Measurements from ENCODE around the gene PNMT. TPM values are rescaled to one million over a fixed set of nuclear protein-coding genes. Genes with fewer than 3 reads are reported as not detected.

PNMT gene
- total RNA-seq, 2 experiments from 2014 or later = not detected

DNA sequence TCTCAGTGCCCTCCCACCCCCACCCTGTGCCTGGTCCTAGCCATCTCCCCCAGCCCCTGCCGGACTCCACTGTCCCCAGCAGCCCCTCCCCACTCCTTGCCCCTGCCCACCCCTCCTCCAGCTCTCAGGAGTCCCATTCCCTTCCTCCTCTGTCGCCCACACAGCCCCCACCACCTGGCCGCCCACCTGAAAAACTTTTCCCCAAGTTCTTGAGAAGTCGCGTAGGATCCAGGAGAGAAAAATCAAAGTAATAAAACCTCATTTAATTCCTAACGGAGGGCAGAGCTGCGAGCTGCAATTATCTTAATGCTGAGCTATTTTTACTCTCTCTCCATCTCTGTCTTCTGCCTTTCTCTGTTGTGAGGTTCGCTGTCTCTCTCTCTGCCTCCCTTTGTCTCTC lies 43.9 kb upstream of the PNMT start:
- no peak overlapping the region for H2AFZ ChIP-seq (ENCODE audit: low read length)
- no peak overlapping the region for H3K4me2 ChIP-seq (ENCODE audit: low read length)
- H3K9me2 ChIP-seq (ENCODE audit: insufficient read depth, low read length) = no peaks in the 10 kb centered on the region
- no peak for DNase-seq (ENCODE audit: low spot score)
- no peaks in the 10 kb centered on the region for H3K9me3 ChIP-seq (ENCODE audit: low read length)
- H3K4me1 ChIP-seq (ENCODE audit: insufficient read depth, low read length, poor library complexity, severe bottlenecking) = peaks cover 23% of the 10 kb centered on the region
- TF ChIP-seq, protein P1, sequence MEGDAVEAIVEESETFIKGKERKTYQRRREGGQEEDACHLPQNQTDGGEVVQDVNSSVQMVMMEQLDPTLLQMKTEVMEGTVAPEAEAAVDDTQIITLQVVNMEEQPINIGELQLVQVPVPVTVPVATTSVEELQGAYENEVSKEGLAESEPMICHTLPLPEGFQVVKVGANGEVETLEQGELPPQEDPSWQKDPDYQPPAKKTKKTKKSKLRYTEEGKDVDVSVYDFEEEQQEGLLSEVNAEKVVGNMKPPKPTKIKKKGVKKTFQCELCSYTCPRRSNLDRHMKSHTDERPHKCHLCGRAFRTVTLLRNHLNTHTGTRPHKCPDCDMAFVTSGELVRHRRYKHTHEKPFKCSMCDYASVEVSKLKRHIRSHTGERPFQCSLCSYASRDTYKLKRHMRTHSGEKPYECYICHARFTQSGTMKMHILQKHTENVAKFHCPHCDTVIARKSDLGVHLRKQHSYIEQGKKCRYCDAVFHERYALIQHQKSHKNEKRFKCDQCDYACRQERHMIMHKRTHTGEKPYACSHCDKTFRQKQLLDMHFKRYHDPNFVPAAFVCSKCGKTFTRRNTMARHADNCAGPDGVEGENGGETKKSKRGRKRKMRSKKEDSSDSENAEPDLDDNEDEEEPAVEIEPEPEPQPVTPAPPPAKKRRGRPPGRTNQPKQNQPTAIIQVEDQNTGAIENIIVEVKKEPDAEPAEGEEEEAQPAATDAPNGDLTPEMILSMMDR (conservative IDR thresholded peaks at IDR 0.05; ENCODE audit: low read length) = no peak
- no peak for TF ChIP-seq EZH2phosphoT487 (IDR thresholded peaks at IDR 0.05; ENCODE audit: borderline replicate concordance, low read depth, low read length)
- intact Hi-C loops (cut with micrococcal nuclease; ENCODE audit: unreplicated experiment) = loop anchor here (5.0 kb wide), 1 partner anchor 238 kb away; the partner anchor contains the start of gene IKZF3
- no peaks in the 10 kb centered on the region; the same call in 1 of the 2 replicates for H3K36me3 ChIP-seq (ENCODE audit: insufficient read depth, low read length)
- no peaks in the 10 kb centered on the region for H4K20me1 ChIP-seq (ENCODE audit: insufficient read depth, low read length)
- no TSS peak for BruUV-seq (replicated peaks)
- no peaks in the 10 kb centered on the region for H3K79me2 ChIP-seq (ENCODE audit: insufficient read depth, low read depth, low read length)
- POLR2A ChIA-PET = no interaction called here
- no peak overlapping the region for H3K27ac ChIP-seq (ENCODE audit: low read depth, low read length, poor library complexity, severe bottlenecking)
- H3K4me3 ChIP-seq (ENCODE audit: low read depth, low read length, poor library complexity, severe bottlenecking) = no peak overlapping the region
- CTCF ChIA-PET (ENCODE audit: unreplicated experiment) = no interaction called here

- Histone ChIP-seq H3K36me3 (ENCODE audit: insufficient read depth, low read length) (no peaks in the 10 kb centered on the region; the same call in 1 of the 2 replicates), H3K9me2 (ENCODE audit: insufficient read depth, low read length) (no peaks in the 10 kb centered on the region), H3K4me3 (ENCODE audit: low read depth, low read length, poor library complexity, severe bottlenecking) (no peak overlapping the region), H4K20me1 (ENCODE audit: insufficient read depth, low read length) (no peaks in the 10 kb centered on the region), H2AFZ (ENCODE audit: low read length) (no peak overlapping the region), H3K27ac (ENCODE audit: low read depth, low read length, poor library complexity, severe bottlenecking) (no peak overlapping the region), H3K79me2 (ENCODE audit: insufficient read depth, low read depth, low read length) (no peaks in the 10 kb centered on the region), H3K9me3 (ENCODE audit: low read length) (no peaks in the 10 kb centered on the region), H3K4me2 (ENCODE audit: low read length) (no peak overlapping the region), H3K4me1 (ENCODE audit: insufficient read depth, low read length, poor library complexity, severe bottlenecking) (peaks cover 23% of the 10 kb centered on the region)
- ChIA-PET POLR2A (no interaction called here), CTCF (ENCODE audit: unreplicated experiment) (no interaction called here)
- BruUV-seq (replicated peaks) = no TSS peak
- no peak for DNase-seq (ENCODE audit: low spot score)
- no peak for TF ChIP-seq EZH2phosphoT487 (IDR thresholded peaks at IDR 0.05; ENCODE audit: borderline replicate concordance, low read depth, low read length)
- TF ChIP-seq, protein P1 (conservative IDR thresholded peaks at IDR 0.05; ENCODE audit: low read length) = no peak
- intact Hi-C loops (cut with micrococcal nuclease; ENCODE audit: unreplicated experiment) = no loop called here
Observed at GRCh38 chr17:39625198-39625785, 43.0 kb upstream of the PNMT start.

- intact Hi-C loops (cut with micrococcal nuclease; ENCODE audit: unreplicated experiment) = no loop called here
- no peak for DNase-seq (ENCODE audit: low spot score)
- POLR2A ChIA-PET = no interaction called here
Observed at GRCh38 chr17:39626171-39627046, 41.8 kb upstream of the PNMT start, which contains the start of gene PPP1R1B. TSS of gene PPP1R1B (plus strand) at chr17:39626952. CDS start at chr17:39627393, 441 bp downstream.

More at GRCh38 chr17:39626171-39627046, 41.8 kb upstream of the PNMT start, which contains the start of gene PPP1R1B:
- BruUV-seq (replicated peaks) = no TSS peak
- Histone ChIP-seq H3K4me1 (ENCODE audit: insufficient read depth, low read length, poor library complexity, severe bottlenecking) (peaks cover 23% of the 10 kb centered on the region), H4K20me1 (ENCODE audit: insufficient read depth, low read length) (no peaks in the 10 kb centered on the region), H3K36me3 (ENCODE audit: insufficient read depth, low read length) (no peaks in the 10 kb centered on the region; the same call in 1 of the 2 replicates), H3K4me3 (ENCODE audit: low read depth, low read length, poor library complexity, severe bottlenecking) (no peak within 1 kb of the TSS), H3K9me2 (ENCODE audit: insufficient read depth, low read length) (no peaks in the 10 kb centered on the region), H2AFZ (ENCODE audit: low read length) (no peak within 1 kb of the TSS), H3K79me2 (ENCODE audit: insufficient read depth, low read depth, low read length) (no peaks in the 10 kb centered on the region), H3K9me3 (ENCODE audit: low read length) (no peaks in the 10 kb centered on the region), H3K4me2 (ENCODE audit: low read length) (no peak within 1 kb of the TSS), H3K27ac (ENCODE audit: low read depth, low read length, poor library complexity, severe bottlenecking) (no peak within 1 kb of the TSS)
- no peak for TF ChIP-seq EZH2phosphoT487 (IDR thresholded peaks at IDR 0.05; ENCODE audit: borderline replicate concordance, low read depth, low read length)
- TF ChIP-seq, protein P1 (conservative IDR thresholded peaks at IDR 0.05; ENCODE audit: low read length) = no peak
- CTCF ChIA-PET (ENCODE audit: unreplicated experiment) = no interaction called here
